Activated CD8-positive, alpha-beta memory T cell treated with anti-CD3 and anti-CD28 coated beads for 4 hours (primary cell): Measurements from ENCODE around the gene MOK.
"Not testable (repeated sequence)": the region's sequence is repeated elsewhere in the genome, so short reads cannot be mapped to it uniquely, and the experiment has no call there.

ENCODE experiments used
- DNase-seq, 2 donors: peaks; one replicate each; pipeline ENCODE4 v3.0.0-alpha.2; 2020; ENCODE audit warnings: low read depth in 2 of 2

The MOK gene

DNA sequence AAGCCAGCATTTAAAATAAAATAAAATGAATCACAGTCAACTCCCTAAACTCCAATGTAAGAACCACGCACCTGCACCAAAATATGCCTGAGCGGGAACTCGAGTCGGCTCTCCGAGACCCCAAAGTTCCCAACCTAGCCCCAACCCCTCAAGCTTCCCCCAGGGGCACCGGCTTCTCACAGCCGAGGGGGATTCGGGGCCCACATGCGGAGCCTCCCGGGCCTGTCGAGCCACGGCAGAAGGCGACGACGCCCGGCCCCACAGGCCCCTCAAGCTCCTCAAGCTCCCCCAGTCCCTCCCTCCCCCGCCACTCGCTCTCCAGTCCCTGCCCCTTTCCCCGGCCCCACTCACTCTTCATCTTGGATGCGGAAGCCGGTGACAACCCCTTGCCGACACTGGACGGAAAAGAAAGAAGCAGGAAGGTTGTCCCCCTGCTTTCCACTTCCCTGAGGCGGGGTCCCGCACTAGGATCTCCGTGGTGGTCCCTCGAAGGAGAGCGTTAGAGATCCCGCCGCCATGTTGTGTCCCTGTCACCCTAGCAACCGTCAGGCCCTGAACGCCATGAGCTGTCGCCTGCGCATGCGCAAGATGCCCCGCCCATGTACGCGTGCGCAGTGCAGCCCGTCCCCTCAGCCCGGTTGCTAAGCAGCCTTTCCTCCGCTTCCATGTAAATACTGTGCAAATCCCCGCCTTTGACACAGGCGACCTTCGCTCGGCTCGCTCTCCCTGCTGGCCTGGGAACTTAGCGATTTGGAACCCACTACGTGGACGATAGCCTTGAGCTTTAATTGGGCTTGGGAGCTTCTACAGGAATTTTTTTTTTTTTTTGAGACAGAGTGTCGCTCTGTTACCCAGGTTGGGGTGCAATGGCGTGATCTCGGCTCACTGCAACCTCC lies at the start of gene MOK:
Gene MOK (minus strand): TSS at position 554 of the 896 bp plus-strand sequence. CDS start 196 bp downstream, at position 358.
- peak; percentile 91 to 95 for DNase-seq

- no peak for DNase-seq
These were observed 48.2 kb upstream of the MOK start for GRCh38 chr14:102353126-102353619.

- no peak for DNase-seq
These were observed 47.2 kb upstream of the MOK start for GRCh38 chr14:102352213-102352612.

- DNase-seq = not testable (repeated sequence)
These were observed 46.6 kb upstream of the MOK start for GRCh38 chr14:102351593-102351992.

- DNase-seq = no peak
These were observed 46.1 kb upstream of the MOK start for GRCh38 chr14:102351023-102351422.

DNA sequence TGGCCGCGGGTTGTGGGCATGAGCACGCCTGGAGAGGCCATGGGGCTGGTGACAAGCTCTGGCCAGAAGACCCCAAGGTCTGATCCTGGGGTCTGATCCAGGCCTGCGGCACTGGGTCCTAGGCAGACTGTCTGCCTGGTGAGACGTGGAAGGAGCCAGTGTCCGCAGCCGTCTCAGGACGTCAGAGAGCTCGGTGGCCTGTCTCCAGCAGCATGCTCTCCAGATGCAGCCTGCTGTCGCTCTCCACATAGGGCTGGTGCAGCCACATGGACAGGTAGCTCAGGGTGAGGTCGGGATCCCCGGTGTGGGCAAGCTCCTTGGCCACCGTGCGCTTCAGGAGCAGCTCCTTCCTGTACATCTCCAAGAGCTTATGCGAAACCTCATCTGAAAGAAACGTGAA lies 43.4 kb upstream of the MOK start:
- no peak for DNase-seq

GRCh38 chr14:102346645-102347044 lies 41.7 kb upstream of the MOK start:
- DNase-seq = no peak

- DNase-seq = no peak
These were observed 40.3 kb upstream of the MOK start for GRCh38 chr14:102345232-102345631.

DNA sequence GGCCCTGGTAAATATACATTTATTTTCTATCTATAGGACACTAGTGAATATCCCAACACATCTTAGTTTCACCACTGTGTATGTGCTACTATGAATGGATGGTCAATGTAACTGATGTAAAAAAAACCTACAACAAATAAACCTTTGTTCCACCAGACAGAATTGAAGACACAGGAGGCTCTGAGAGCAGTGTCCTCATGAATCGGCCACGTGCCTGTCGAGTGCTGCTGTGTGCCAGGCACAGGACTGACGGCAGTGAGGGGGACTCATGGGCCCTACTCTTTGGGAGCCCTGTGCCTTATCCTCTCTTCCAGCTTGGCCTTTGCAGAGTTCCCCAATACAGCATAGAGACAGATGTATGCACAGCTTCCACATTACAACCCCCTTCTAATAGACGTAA lies 39.5 kb upstream of the MOK start:
- no peak for DNase-seq

GRCh38 chr14:102344084-102344483 lies 39.1 kb upstream of the MOK start:
- no peak for DNase-seq

- DNase-seq = no peak
These were observed 37.3 kb upstream of the MOK start for GRCh38 chr14:102342238-102342637.

DNA sequence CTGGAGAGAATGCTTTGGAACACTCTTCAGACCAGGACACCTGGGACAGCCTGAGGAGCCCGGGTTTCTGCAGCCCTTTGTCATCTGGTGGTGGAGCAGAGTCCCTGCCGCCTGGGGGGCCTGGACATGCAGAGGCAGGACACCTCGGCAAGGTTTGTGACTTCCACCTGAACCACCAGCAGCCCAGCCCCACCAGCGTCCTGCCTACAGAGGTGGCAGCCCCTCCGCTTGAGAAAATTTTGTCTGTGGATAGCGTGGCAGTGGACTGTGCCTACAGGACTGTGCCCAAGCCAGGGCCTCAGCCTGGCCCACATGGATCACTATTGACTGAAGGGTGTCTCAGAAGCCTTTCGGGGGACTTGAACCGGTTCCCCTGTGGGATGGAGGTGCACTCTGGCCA lies 36.6 kb upstream of the MOK start:
- no peak for DNase-seq

DNA sequence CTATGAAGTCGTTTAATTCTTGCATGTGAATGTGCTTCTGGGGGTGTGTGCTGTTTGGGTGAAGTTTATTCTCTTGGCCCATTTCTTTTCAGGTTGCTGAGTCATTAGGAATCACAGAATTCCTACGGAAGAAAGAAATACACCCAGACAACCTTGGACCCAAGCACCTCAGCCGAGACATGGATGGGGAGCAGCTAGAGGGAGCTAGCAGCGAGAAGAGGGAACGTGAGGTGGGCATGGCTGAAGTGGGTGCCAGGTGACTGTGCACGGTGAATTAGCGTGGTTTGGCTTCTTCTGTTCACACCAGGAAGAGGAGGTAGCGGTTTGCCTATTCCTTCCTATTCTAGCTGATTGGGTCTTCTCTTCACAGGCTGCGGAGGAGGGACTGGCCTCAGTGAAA lies 33.8 kb upstream of the MOK start:
- DNase-seq = no peak

DNA sequence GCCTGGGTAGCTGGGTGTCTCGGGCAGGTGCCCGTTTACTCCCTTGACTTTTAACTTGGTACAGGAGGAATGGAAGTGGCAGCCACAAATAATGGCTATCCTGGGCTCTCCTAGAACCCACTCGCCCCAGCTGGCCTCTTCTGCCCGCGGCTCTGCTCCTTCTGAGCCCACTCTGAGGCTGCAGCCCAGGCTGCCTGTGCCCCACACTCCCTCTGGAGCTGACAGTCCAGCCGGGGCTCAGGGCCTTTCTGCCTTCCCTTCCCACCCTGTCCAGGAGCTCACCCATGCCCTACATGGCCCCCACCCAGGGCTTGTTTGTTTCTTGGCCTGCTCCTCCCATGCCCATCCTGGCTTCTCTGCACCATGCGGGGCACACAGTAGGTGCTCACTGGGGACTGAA lies 30.2 kb upstream of the MOK start:
- DNase-seq = no peak

- DNase-seq = no peak
These were observed 29.1 kb upstream of the MOK start for GRCh38 chr14:102333795-102334705.

DNA sequence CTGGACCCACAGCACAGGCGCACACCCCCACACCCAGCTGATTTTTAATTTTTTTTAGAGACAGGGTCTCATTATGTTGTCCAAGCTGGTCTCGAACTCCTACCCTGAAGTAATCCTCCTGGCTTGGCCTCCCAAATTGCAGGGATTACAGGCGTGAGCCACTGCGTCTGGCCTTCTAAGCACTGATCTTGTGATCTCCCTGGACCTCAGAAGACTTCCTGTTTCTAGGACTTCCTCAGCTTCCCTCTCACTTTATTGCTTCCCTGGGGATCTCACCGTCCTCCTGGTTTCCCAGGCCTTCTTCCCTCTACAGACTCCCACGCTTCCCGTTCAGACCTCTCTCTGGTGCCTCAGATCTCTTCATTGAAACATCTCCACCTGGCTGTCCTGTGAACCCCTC lies 28.4 kb upstream of the MOK start:
- no peak for DNase-seq

DNA sequence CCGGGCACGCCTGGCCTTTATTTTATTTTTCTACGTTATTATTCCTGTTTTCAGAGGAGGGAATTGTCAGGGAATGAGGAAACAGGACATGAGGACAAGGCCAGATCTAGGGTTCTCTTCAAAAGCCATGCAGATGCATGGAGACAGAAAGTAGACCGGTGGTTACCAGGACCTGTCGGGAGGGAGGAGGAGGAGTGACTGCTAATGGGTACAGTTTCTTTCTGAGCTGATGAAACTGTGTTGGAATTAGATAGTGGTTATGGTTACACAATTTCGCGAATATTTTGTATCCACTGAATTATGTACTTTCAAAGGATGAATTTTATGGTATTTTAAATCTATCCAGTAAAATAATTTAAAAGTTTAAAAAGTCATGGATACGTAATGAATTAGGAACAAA lies 25.8 kb upstream of the MOK start:
- no peak for DNase-seq

DNA sequence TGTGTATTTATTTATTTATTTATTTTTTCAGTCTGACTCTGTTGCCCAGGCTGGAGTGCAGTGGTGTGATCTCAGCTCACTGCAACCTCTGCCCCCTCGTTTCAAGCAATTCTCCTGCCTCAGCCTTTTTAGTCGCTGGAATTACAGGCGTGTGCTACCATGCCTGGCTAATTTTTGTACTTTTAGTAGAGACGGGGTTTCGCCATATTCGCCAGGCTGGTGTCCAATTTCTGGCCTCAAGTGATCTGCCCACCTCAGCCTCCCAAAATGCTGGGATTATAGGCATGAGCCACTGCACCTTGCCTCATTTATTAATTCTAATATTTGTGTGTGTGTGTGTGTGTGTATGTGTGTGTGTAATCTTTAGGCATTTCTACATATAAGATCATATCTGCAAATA lies 24.4 kb upstream of the MOK start:
- DNase-seq = not testable (repeated sequence)

GRCh38 chr14:102326583-102326982 lies 21.6 kb upstream of the MOK start:
- no peak for DNase-seq

DNA sequence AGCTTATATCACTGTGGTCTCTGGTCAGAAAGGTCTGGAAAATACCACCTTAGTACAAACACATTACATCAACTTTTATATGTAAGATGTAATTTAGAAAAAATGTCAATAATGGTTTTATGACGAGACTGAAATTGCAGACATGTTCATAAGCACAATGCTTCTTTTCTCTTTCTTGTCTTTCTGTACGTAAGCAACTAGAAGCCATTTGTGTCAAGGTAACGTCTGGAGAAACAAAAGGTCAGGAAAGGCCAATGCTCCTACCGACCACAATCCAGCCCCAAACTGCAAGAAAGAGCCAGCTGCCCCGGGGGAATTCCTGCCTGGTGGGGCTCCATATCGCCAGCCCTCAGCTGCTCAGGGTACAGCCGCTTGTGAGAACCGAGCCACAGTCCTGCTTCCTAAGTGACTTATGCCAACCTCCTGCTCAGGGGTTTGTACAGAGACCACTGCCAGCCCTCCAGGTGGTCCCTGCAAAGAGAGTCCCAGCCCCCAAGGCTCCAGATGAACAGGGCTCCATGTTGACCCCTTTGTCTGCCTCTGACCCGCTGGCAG lies 20.9 kb upstream of the MOK start:
- DNase-seq = no peak

DNA sequence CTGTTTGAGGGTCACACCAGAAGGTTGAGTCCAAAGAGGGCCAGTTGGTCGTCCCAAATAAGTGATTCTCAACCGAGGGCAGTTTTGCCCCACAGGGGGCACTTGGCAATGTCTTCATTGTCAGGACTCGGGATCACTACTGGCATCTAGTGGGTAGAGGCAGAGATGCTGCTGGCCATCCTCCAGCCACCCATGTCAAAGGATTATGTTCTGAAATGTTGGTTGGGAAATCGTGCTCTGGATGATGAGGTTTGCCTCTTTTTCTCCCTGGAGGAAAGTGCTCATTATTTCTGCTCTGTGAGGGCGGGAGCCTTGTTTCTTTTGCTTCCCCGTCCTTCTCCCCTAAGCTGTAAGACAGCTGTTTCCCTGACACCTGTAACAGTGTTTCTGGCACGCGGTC lies 18.1 kb upstream of the MOK start:
- DNase-seq = no peak
